Right lobe of liver (tissue), 4 donors: ENCODE measurements around the gene UGT1A3.

Source experiments
- POLR2A ChIP-seq: fragments of 450-650 bp; IDR thresholded peaks from one replicate; pipeline ENCODE4 v1.6.1; 2017; ENCODE audit warnings: antibody characterized with exemption, mild to moderate bottlenecking
- TF ChIP-seq, protein P1 (sequence below), 4 donors: fragments of 200-600 bp in 3 of 4; fragments of 450-650 bp in 1 of 4; IDR thresholded peaks; one replicate each; pipeline versions ENCODE4 v1.5.1 to v1.8.0; 2016 to 2022; ENCODE audit warnings: antibody characterized with exemption in 4 of 4, mild to moderate bottlenecking in 2 of 4
- donor health status: DM: no; HTN: no; CAD: no.
- donor health status: DM: no; HTN: no; CAD: no.
- donor health status: DM: no; HTN: yes; CAD: no.

DNA sequence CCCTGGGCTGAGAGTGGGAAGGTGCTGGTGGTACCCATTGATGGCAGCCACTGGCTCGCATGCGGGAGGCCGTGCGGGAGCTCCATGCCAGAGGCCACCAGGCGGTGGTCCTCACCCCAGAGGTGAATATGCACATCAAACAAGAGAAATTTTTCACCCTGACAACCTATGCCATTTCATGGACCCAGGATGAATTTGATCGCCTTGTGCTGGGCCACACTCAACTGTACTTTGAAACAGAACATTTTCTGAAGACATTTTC is 18.4 kb downstream of the UGT1A3 start:
- TF ChIP-seq, protein P1, sequence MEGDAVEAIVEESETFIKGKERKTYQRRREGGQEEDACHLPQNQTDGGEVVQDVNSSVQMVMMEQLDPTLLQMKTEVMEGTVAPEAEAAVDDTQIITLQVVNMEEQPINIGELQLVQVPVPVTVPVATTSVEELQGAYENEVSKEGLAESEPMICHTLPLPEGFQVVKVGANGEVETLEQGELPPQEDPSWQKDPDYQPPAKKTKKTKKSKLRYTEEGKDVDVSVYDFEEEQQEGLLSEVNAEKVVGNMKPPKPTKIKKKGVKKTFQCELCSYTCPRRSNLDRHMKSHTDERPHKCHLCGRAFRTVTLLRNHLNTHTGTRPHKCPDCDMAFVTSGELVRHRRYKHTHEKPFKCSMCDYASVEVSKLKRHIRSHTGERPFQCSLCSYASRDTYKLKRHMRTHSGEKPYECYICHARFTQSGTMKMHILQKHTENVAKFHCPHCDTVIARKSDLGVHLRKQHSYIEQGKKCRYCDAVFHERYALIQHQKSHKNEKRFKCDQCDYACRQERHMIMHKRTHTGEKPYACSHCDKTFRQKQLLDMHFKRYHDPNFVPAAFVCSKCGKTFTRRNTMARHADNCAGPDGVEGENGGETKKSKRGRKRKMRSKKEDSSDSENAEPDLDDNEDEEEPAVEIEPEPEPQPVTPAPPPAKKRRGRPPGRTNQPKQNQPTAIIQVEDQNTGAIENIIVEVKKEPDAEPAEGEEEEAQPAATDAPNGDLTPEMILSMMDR (IDR thresholded peaks at IDR 0.05) = no peak
- TF ChIP-seq POLR2A = no peak
